Measurements from ENCODE around the gene SGPL1. TPM values are rescaled to one million over a fixed set of nuclear protein-coding genes. Genes with fewer than 3 reads are reported as not detected.

SGPL1 gene
- total and polyA plus RNA-seq, 12 donors: 3.7 to 20.3 (median 12.6) TPM

- TF ChIP-seq CTCF (IDR thresholded peaks at IDR 0.05): no peak
- WGBS, 2 donors: 76 to 89% methylated on average over 4 of the region's 4 CpGs
- Histone ChIP-seq H3K9me3 (no peaks in the 10 kb centered on the region), H3K27ac (no peak overlapping the region), H3K4me3 (no peak overlapping the region), H3K36me3 (peaks cover 0 to 21% (median 0%) of the 10 kb centered on the region in 9 donors), H3K27me3 (no peaks in the 10 kb centered on the region), H3K4me1 (peaks cover 0 to 22% (median 9%) of the 10 kb centered on the region in 9 donors)
- intact Hi-C loops (cut with DNase I): loop anchor here in 4 of 10 donors (1.0 to 5.0 kb wide), 4 partner anchors 63 to 68 kb away; no protein-coding TSS in a partner anchor
- ATAC-seq (no peak), DNase-seq (no peak)
Measured at GRCh38 chr10:70814126-70814525, 1.6 kb upstream of the SGPL1 start.

GRCh38 chr10:70816220-70816894, 609 bp downstream of the SGPL1 start:
- no peaks in the 10 kb centered on the region for H3K27me3 ChIP-seq

GRCh38 chr10:70820976-70821750, 5.4 kb downstream of the SGPL1 start:
- TF ChIP-seq CTCF (IDR thresholded peaks at IDR 0.05): no peak
- intact Hi-C loops (cut with DNase I): no loop called here
- no peaks in the 10 kb centered on the region for H3K27me3 ChIP-seq
- H3K4me1 ChIP-seq: peaks cover 0 to 30% (median 10%) of the 10 kb centered on the region in 9 donors
- no peak overlapping the region for H3K4me3 ChIP-seq
- H3K36me3 ChIP-seq: peaks cover 0 to 74% (median 6%) of the 10 kb centered on the region in 9 donors
- no peak overlapping the region for H3K27ac ChIP-seq
- WGBS, 2 donors: 85 to 89% methylated on average over 4 of the region's 4 CpGs
- DNase-seq (no peak), ATAC-seq (no peak)
- no peaks in the 10 kb centered on the region for H3K9me3 ChIP-seq

More at GRCh38 chr10:70816220-70816894, 609 bp downstream of the SGPL1 start:
- DNase-seq (peak; percentile 48 to 68), ATAC-seq (peak; percentile 59 to 77 (median 70))
- Histone ChIP-seq H3K4me1 (peaks cover 0 to 22% (median 9%) of the 10 kb centered on the region in 9 donors), H3K27ac (peak overlapping the region; percentile 70 to 95 (median 86)), H3K4me3 (peak overlapping the region; percentile 57 to 84 (median 74)), H3K9me3 (no peaks in the 10 kb centered on the region), H3K36me3 (peaks cover 0 to 42% (median 6%) of the 10 kb centered on the region in 9 donors)
- intact Hi-C loops (cut with DNase I): loop anchor here in 2 of 10 donors (2.0 to 5.0 kb wide), 2 partner anchors 61 to 64 kb away; no protein-coding TSS in a partner anchor
- TF ChIP-seq CTCF (IDR thresholded peaks at IDR 0.05): no peak
- 1 to 2% methylated on average over 34 to 42 of the region's 43 CpGs for WGBS, 2 donors

GRCh38 chr10:70822076-70822820, 6.5 kb downstream of the SGPL1 start:
- Histone ChIP-seq H3K36me3 (peaks cover 0 to 76% (median 6%) of the 10 kb centered on the region in 9 donors), H3K27ac (no peak overlapping the region), H3K4me3 (no peak overlapping the region), H3K4me1 (peaks cover 0 to 30% (median 9%) of the 10 kb centered on the region in 9 donors), H3K27me3 (no peaks in the 10 kb centered on the region), H3K9me3 (no peaks in the 10 kb centered on the region)
- intact Hi-C loops (cut with DNase I): no loop called here
- DNase-seq (no peak), ATAC-seq (no peak)
- WGBS, 2 donors: 82 to 92% methylated on average over 2 of the region's 2 CpGs
- no peak for TF ChIP-seq CTCF (IDR thresholded peaks at IDR 0.05)

Data from heart right ventricle (tissue), 16 donors.